ENCODE data around the gene NAIF1. TPM values are rescaled to one million over a fixed set of nuclear protein-coding genes. Genes with fewer than 3 reads are reported as not detected.

Gene NAIF1
- polyA plus RNA-seq, 1 donor = 7.9 TPM

DNA sequence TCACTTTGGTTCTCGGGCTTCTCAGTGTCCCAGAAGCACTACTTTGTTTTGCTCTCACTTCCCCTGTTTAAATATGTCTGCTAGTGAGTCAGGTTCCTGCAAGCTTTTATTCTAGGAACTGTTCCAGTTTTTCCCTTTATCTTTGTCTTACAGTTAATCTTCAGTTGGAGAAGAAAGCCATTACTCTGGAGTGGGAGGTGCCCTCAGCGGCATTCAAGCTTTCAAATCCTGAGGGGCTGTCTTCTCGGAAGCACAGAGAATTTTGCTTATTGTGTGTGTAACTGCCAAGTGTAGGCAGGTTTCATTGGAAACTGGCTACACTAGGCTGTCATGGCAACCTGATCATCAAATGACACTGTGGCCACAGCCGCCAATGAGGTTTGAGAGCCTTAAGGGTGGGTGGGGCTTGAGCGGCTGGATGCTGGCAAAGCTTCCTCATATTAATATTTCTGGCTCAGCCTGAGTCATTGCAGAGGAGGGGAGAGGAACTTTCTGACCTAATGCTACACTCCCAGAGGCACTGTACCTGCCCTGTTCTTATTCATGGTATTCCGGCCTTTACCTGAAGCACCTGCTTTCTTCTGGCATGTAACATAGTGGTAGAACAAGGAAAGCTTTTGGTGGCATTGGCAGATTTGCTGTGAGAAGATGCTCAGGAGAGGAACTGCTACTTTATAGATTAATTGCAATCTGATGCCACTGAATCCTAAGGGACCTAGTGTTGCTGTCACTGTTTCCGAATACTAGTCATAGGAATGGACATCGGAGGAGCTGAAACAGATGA is 27.2 kb upstream of the NAIF1 start:
- Histone ChIP-seq H3K4me3 (ENCODE audit: low read length) (no peak overlapping the region), H3K36me3 (ENCODE audit: control insufficient read depth, insufficient read depth, low read length) (no peaks in the 10 kb centered on the region), H3K4me1 (ENCODE audit: control insufficient read depth, insufficient read depth, low read length) (peaks cover 17% of the 10 kb centered on the region), H3K27ac (ENCODE audit: low read length) (peak overlapping the region; percentile 71), H3K27me3 (ENCODE audit: control insufficient read depth, insufficient read depth, low read length) (no peaks in the 10 kb centered on the region), H3K9me3 (ENCODE audit: control insufficient read depth, low read depth, low read length) (no peaks in the 10 kb centered on the region)
- DNase-seq = peak; percentile 93 to 94
- WGBS (ENCODE audit: insufficient coverage, low lambda C conversion rate) = no CpG with 5 or more reads among the region's 8 CpGs

DNA sequence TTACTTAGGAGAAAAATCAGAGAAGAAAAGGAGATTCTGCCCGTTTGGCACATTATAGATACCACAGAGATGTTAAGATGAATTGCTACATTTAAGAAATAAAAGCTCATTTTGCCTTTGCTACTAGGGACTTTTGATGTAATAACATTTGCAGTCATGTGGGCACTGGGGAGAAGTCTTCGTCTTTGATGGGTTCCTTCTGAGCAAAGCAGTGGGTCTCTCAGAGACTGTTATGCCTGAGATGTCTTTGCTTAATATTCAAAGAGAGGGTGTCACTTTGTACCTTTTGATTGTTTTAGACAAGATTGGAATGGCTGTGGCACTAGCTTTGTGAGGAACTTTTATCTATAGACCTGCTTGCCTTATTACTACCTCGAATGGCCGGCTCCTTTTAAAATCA is 25.9 kb upstream of the NAIF1 start:
- peaks cover 10% of the 10 kb centered on the region for H3K4me1 ChIP-seq (ENCODE audit: control insufficient read depth, insufficient read depth, low read length)
- H3K27ac ChIP-seq (ENCODE audit: low read length) = peak overlapping the region; percentile 71
- 100% methylated on average over 1 of the region's 4 CpGs for whole genome bisulfite sequencing (ENCODE audit: insufficient coverage, low lambda C conversion rate)
- H3K4me3 ChIP-seq (ENCODE audit: low read length) = no peak overlapping the region
- DNase-seq = no peak
- H3K27me3 ChIP-seq (ENCODE audit: control insufficient read depth, insufficient read depth, low read length) = no peaks in the 10 kb centered on the region
- no peaks in the 10 kb centered on the region for H3K9me3 ChIP-seq (ENCODE audit: control insufficient read depth, low read depth, low read length)
- H3K36me3 ChIP-seq (ENCODE audit: control insufficient read depth, insufficient read depth, low read length) = no peaks in the 10 kb centered on the region

DNA sequence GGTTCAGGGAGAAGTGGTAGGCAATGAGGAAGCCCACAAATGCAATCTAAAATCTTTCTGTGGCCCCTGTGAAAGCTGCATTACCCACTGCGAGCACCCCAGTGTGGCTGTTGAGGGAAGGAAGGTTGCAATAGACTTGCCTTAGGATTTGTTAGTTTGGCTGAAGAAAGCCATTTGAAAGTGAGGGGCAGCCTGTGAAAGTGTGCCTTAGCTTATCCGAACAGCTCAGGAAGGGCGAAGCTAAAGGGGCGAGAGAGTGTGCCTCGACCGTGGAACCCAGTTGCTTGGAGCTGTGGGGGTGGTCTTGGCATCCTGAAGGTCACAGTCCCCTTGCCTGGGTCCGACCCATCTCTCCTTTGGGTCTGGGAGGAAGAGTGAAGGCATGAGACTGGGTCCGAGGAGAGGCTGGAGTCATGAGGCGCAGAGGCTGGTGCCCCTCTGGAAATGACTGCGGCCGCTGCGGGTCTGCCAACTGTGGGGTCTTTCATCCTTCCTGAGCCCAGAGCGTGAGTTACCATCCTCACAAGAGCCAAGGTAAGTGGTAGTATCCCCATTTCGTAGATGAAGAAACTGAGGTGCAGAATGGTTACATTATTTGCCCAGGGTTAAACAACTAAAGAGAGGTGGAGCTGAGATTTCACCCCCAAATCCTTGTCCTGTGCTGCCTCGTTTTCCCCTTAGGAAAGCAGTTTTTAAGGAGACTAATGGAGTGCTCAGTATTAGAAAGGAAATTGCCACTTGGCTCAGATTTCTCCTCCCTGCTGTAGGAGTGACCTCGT is 25.3 kb upstream of the NAIF1 start:
- Histone ChIP-seq H3K9me3 (ENCODE audit: control insufficient read depth, low read depth, low read length) (no peaks in the 10 kb centered on the region), H3K4me1 (ENCODE audit: control insufficient read depth, insufficient read depth, low read length) (peaks cover 5% of the 10 kb centered on the region), H3K4me3 (ENCODE audit: low read length) (no peak overlapping the region), H3K27me3 (ENCODE audit: control insufficient read depth, insufficient read depth, low read length) (no peaks in the 10 kb centered on the region), H3K27ac (ENCODE audit: low read length) (no peak overlapping the region), H3K36me3 (ENCODE audit: control insufficient read depth, insufficient read depth, low read length) (no peaks in the 10 kb centered on the region)
- WGBS (ENCODE audit: insufficient coverage, low lambda C conversion rate) = 40% methylated on average over 1 of the region's 16 CpGs
- no peak for DNase-seq

DNA sequence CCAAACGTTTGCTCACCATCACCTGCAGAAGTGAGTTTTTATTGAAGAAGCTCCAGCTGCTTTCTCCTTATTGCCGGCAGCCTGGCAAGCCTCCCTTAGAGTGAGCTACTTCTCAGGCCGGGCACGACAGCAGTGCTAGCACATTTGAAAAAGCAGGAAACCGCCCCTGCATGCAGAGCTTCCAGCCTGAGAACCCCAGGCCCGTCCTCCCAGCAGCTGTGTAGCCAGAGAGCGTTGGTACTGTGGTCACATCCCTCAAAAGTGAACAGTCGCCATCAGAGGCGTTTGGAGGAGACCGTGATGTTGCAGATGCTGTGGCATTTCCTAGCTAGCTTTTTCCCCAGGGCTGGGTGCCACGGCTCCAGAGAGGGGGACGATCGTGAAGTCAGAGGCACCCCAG is 24.5 kb upstream of the NAIF1 start:
- Histone ChIP-seq H3K27ac (ENCODE audit: low read length) (no peak overlapping the region), H3K9me3 (ENCODE audit: control insufficient read depth, low read depth, low read length) (no peaks in the 10 kb centered on the region), H3K36me3 (ENCODE audit: control insufficient read depth, insufficient read depth, low read length) (no peaks in the 10 kb centered on the region), H3K27me3 (ENCODE audit: control insufficient read depth, insufficient read depth, low read length) (no peaks in the 10 kb centered on the region), H3K4me1 (ENCODE audit: control insufficient read depth, insufficient read depth, low read length) (peaks cover 3% of the 10 kb centered on the region), H3K4me3 (ENCODE audit: low read length) (no peak overlapping the region)
- no CpG with 5 or more reads among the region's 13 CpGs for WGBS (ENCODE audit: insufficient coverage, low lambda C conversion rate)
- no peak for DNase-seq

DNA sequence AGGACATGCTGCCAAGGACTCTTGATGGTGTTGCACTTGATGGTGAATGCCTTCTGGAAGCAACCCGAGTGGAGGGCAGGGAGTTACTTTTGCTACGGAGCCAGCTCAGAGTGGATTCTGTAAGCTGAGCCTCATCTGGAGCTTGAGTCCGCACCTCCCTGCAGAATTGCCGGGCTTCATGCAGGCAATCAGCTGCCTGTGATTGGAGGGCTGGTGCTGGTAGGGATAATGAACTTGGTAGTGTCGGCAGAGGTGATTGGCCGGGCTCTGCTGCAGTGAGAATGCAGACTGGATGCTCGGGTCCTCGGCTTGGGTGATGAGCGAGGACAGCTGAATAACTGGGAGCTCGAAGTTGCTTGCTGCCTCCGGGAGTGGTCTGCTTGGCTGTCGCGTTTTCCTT is 24.0 kb upstream of the NAIF1 start:
- Histone ChIP-seq H3K27me3 (ENCODE audit: control insufficient read depth, insufficient read depth, low read length) (no peaks in the 10 kb centered on the region), H3K27ac (ENCODE audit: low read length) (no peak overlapping the region), H3K9me3 (ENCODE audit: control insufficient read depth, low read depth, low read length) (no peaks in the 10 kb centered on the region), H3K4me1 (ENCODE audit: control insufficient read depth, insufficient read depth, low read length) (peaks cover 3% of the 10 kb centered on the region), H3K4me3 (ENCODE audit: low read length) (no peak overlapping the region), H3K36me3 (ENCODE audit: control insufficient read depth, insufficient read depth, low read length) (no peaks in the 10 kb centered on the region)
- WGBS (ENCODE audit: insufficient coverage, low lambda C conversion rate) = no CpG with 5 or more reads among the region's 13 CpGs
- DNase-seq = peak in 1 of 2 donors; percentile 64

DNA sequence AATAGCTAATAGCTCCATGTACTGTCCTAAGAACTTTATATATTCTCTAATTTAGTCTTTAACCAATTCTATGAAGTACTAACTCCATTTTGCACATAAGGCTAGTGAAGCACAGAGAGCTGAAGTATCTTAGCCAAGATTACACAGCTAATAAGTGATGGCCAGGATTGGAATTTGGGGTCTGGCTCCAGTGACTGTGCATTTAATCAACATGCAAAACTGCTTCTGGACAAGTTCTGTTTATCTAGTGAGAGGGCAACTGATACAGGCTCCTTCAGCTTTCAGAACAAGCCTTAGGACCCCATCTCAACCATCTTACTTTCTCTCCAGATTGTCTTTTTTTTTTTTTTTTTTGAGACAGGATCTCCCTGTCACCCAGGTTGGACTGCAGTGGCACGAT is 22.2 kb upstream of the NAIF1 start:
- peaks cover 3% of the 10 kb centered on the region for H3K4me1 ChIP-seq (ENCODE audit: control insufficient read depth, insufficient read depth, low read length)
- H3K4me3 ChIP-seq (ENCODE audit: low read length) = no peak overlapping the region
- H3K27me3 ChIP-seq (ENCODE audit: control insufficient read depth, insufficient read depth, low read length) = no peaks in the 10 kb centered on the region
- H3K36me3 ChIP-seq (ENCODE audit: control insufficient read depth, insufficient read depth, low read length) = no peaks in the 10 kb centered on the region
- WGBS (ENCODE audit: insufficient coverage, low lambda C conversion rate) = no CpG with 5 or more reads among the region's 1 CpG
- H3K27ac ChIP-seq (ENCODE audit: low read length) = no peak overlapping the region
- no peak for DNase-seq
- H3K9me3 ChIP-seq (ENCODE audit: control insufficient read depth, low read depth, low read length) = no peaks in the 10 kb centered on the region

DNA sequence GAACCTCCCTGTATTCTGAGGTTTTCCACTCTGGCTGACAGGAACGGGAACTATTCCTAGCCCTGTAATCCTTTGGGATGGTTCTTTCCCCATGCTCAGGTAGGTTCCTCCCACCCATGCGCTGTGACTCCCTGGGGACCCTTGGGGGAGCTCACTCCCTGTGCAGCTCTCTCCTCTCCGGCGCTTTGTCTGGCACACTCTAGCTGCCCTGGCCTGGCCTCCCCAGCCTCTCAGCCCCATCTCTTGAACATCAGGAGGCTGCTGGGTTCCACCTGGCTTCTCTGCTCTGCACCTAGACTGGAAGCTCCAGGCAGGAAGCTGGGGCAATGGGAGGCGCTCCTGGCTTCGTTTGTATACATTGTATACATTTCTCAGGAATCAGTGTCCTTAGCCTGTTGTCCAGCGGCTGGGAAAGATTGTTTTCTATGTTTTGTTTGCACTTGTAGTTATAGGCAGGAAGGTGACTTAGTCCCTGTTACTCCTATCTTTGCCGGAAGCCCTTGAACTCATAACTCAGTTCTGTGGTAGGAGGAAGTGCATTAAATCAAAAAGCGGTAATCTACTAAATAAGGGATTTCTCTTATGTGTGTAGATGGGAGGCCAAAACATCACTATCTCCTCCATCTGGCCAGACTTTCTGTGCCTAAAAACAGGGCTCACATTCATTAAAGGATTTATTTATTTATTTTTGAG is 21.3 kb upstream of the NAIF1 start:
- no peaks in the 10 kb centered on the region for H3K9me3 ChIP-seq (ENCODE audit: control insufficient read depth, low read depth, low read length)
- H3K36me3 ChIP-seq (ENCODE audit: control insufficient read depth, insufficient read depth, low read length) = no peaks in the 10 kb centered on the region
- peaks cover 3% of the 10 kb centered on the region for H3K4me1 ChIP-seq (ENCODE audit: control insufficient read depth, insufficient read depth, low read length)
- no peak for DNase-seq
- H3K27me3 ChIP-seq (ENCODE audit: control insufficient read depth, insufficient read depth, low read length) = no peaks in the 10 kb centered on the region
- WGBS (ENCODE audit: insufficient coverage, low lambda C conversion rate) = no CpG with 5 or more reads among the region's 9 CpGs
- no peak overlapping the region for H3K4me3 ChIP-seq (ENCODE audit: low read length)
- no peak overlapping the region for H3K27ac ChIP-seq (ENCODE audit: low read length)

DNA sequence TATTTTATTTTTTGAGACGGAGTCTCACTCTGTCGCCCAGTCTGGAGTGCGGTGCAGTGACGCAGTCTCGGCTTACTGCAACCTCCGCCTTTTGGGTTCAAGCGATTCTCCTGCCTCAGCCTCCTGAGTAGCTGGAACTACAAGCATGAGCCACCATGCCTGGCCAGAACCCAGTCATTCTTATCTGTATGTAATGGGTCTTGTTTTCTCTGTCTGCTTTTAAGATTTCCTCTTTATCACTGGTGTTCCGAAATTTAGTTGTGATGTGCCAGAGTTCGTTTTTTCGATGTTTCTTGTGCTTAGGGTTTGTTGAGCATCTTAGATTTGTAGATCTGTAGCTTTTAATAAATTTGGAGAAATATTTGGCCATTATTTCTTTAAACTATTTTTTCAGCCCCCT is 20.1 kb upstream of the NAIF1 start:
- H3K36me3 ChIP-seq (ENCODE audit: control insufficient read depth, insufficient read depth, low read length) = no peaks in the 10 kb centered on the region
- no peak overlapping the region for H3K4me3 ChIP-seq (ENCODE audit: low read length)
- no peaks in the 10 kb centered on the region for H3K27me3 ChIP-seq (ENCODE audit: control insufficient read depth, insufficient read depth, low read length)
- H3K27ac ChIP-seq (ENCODE audit: low read length) = no peak overlapping the region
- DNase-seq = no peak
- H3K9me3 ChIP-seq (ENCODE audit: control insufficient read depth, low read depth, low read length) = no peaks in the 10 kb centered on the region
- H3K4me1 ChIP-seq (ENCODE audit: control insufficient read depth, insufficient read depth, low read length) = peaks cover 8% of the 10 kb centered on the region
- WGBS (ENCODE audit: insufficient coverage, low lambda C conversion rate) = no CpG with 5 or more reads among the region's 10 CpGs

DNA sequence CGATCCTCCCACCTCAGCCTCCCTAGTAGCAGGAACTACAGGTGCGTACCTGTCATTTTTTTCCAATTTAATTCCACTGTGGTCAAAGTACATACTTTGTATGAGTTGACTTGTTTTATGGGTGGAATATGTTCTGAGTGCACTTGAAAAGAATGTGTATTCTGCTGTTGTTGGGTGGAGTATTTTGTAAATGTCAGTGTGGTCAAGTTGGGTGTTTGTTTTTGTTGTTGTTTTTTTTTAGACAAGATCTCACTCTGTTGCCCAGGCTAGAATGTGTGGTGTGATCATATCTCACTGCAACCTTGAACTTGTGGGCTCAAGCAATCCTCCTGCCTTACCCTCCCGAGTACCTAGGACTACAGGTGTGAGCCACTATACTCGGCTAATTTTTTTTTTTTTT is 18.8 kb upstream of the NAIF1 start:
- WGBS (ENCODE audit: insufficient coverage, low lambda C conversion rate) = no CpG with 5 or more reads among the region's 4 CpGs
- peaks cover 20% of the 10 kb centered on the region for H3K4me1 ChIP-seq (ENCODE audit: control insufficient read depth, insufficient read depth, low read length)
- H3K27me3 ChIP-seq (ENCODE audit: control insufficient read depth, insufficient read depth, low read length) = no peaks in the 10 kb centered on the region
- H3K9me3 ChIP-seq (ENCODE audit: control insufficient read depth, low read depth, low read length) = no peaks in the 10 kb centered on the region
- no peaks in the 10 kb centered on the region for H3K36me3 ChIP-seq (ENCODE audit: control insufficient read depth, insufficient read depth, low read length)
- DNase-seq = peak in 1 of 2 donors; percentile 37
- H3K4me3 ChIP-seq (ENCODE audit: low read length) = no peak overlapping the region
- no peak overlapping the region for H3K27ac ChIP-seq (ENCODE audit: low read length)

DNA sequence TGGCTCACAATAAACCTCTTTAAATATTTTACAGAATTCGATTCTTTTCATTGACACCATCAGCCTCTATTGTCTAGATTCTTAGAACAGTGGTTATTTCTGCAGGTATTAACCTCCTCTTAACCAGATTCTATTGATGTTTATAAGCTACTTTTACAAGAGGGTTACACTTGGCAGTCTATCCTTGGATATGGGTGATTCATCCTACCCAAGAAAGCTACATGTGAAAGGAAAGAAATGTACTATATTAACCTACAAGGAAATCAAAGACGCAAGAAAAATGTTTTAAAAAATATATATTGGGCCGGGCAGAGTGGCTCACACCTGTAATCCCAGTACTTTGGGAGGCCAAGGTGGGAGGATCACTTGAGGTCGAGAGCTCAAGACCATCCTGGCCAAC is 17.6 kb upstream of the NAIF1 start:
- no peaks in the 10 kb centered on the region for H3K9me3 ChIP-seq (ENCODE audit: control insufficient read depth, low read depth, low read length)
- no peaks in the 10 kb centered on the region for H3K27me3 ChIP-seq (ENCODE audit: control insufficient read depth, insufficient read depth, low read length)
- no peaks in the 10 kb centered on the region for H3K36me3 ChIP-seq (ENCODE audit: control insufficient read depth, insufficient read depth, low read length)
- no peak for DNase-seq
- H3K27ac ChIP-seq (ENCODE audit: low read length) = no peak overlapping the region
- peaks cover 32% of the 10 kb centered on the region for H3K4me1 ChIP-seq (ENCODE audit: control insufficient read depth, insufficient read depth, low read length)
- no peak overlapping the region for H3K4me3 ChIP-seq (ENCODE audit: low read length)
- WGBS (ENCODE audit: insufficient coverage, low lambda C conversion rate) = 88% methylated on average over 3 of the region's 4 CpGs

Data from large intestine (tissue), 3 donors.